A549 (cell line): ENCODE data around the gene CLTCL1.

ENCODE experiments used
- CTCF ChIP-seq: fragments of >200 bp; sonication (Bioruptor Twin); formaldehyde crosslinking; IDR thresholded peaks from 3 replicates; pipeline ENCODE4 v1.5.1; 2016
- MAFK ChIP-seq: fragments of 450-650 bp; IDR thresholded peaks from 2 replicates; pipeline ENCODE4 v1.6.1; 2014; ENCODE audit not compliant: partially characterized antibody
- REST ChIP-seq: fragments of 200-600 bp; sonication (generic); IDR thresholded peaks from 2 replicates; pipeline ENCODE4 v1.6.1; 2016; ENCODE audit warnings: antibody characterized with exemption, mild to moderate bottlenecking, moderate library complexity
- RFX5 ChIP-seq: fragments of 450-650 bp; IDR thresholded peaks from 2 replicates; pipeline ENCODE4 v1.7.1; 2014; ENCODE audit warnings: antibody characterized with exemption, mild to moderate bottlenecking, moderate library complexity

- no peak for TF ChIP-seq REST
- TF ChIP-seq MAFK, result no peak
- TF ChIP-seq RFX5, result no peak
- no peak for TF ChIP-seq CTCF
Observed at GRCh38 chr22:19331474-19331873, 40.0 kb upstream of the CLTCL1 start.
